NCI-H2029 (cell line): ENCODE data around the gene BCAM.
"Not testable (repeated sequence)": the region's sequence is repeated elsewhere in the genome, so short reads cannot be mapped to it uniquely, and the experiment has no call there.

Experiments used
- DNase-seq: peaks from one replicate; lab custom pipeline; 2025; lab: John Stamatoyannopoulos, UW

BCAM gene

DNA sequence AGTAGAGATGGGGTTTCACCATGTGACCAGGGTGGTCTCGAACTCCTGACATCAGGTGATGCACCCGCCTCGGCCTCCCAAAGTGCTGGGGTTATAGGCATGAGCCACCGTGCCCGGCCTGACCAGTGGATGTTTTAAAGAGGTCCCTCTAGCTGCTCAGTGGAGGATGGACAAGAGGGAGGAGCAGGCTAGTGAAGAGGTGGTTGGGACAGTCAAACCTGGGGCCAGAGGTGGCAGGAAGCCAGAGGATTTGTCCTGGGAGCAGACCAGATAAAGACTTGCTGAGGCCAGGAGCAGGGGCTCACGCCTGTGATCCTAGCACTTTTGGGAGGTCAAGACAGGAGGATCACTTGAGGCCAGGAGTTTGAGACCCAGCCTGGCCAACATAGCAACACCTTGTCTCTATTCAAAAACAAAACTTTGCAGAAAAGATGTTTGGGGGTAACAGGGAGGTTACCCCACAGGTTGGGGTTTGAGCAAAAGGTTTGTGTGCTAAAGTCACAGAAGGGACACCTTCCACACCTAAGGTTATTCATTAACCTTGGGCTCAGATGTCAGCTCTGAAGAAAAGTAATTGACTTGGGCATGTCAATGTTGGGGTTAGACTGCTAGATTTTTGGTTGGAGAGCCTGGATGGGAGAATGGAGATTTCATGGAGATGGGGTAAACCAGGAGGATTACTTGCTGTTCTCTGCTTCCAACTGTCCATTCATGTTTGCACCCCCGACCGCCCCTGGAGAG, 9.0 kb downstream of the BCAM start:
- DNase-seq = no peak

- no peak for DNase-seq
Measured at GRCh38 chr19:44818466-44819031, 9.6 kb downstream of the BCAM start.

- no peak for DNase-seq
Measured at GRCh38 chr19:44819246-44819832, 10.4 kb downstream of the BCAM start.

DNA sequence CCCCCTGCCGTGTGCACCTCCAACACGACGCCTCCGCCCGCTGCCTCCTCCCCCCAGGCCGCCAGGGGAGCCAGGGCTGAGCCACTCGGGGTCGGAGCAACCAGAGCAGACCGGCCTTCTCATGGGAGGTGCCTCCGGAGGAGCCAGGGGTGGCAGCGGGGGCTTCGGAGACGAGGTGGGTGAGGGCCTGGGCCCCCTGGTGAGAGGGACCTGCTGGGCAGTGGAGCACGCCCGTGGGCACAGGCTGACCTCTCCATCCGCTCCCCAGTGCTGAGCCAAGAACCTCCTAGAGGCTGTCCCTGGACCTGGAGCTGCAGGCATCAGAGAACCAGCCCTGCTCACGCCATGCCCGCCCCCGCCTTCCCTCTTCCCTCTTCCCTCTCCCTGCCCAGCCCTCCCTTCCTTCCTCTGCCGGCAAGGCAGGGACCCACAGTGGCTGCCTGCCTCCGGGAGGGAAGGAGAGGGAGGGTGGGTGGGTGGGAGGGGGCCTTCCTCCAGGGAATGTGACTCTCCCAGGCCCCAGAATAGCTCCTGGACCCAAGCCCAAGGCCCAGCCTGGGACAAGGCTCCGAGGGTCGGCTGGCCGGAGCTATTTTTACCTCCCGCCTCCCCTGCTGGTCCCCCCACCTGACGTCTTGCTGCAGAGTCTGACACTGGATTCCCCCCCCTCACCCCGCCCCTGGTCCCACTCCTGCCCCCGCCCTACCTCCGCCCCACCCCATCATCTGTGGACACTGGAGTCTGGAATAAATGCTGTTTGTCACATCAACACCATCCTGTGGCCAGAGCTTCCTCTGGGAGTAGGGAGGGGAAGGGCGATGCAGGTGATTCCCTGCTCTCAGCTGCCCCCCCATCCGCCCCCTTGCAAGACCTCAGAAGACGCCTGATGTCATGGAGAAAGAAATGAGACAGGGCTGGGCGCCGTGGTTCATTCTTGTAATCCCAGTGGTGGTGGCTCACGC, 12.0 kb downstream of the BCAM start:
- DNase-seq = no peak

DNA sequence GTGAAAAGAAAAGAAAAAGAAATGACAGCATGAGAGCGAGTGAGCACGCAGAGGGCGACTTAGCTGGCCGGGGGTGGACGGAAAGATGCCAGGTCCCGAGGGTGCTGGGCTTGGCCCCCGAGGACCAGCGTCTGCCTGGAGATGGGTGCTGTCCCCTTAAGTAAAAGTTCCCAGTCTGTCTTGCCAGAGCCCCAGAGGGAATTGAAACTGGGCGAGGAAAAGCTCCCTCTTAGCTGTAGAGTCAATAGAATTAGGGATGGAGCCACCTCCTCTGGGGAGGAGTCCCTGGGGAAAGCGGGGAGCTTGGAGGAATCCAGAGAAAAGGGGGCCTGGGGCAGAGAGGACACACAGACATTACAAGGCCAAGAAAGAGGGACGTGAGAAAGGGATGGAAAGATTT, 13.3 kb downstream of the BCAM start:
- no peak for DNase-seq

DNA sequence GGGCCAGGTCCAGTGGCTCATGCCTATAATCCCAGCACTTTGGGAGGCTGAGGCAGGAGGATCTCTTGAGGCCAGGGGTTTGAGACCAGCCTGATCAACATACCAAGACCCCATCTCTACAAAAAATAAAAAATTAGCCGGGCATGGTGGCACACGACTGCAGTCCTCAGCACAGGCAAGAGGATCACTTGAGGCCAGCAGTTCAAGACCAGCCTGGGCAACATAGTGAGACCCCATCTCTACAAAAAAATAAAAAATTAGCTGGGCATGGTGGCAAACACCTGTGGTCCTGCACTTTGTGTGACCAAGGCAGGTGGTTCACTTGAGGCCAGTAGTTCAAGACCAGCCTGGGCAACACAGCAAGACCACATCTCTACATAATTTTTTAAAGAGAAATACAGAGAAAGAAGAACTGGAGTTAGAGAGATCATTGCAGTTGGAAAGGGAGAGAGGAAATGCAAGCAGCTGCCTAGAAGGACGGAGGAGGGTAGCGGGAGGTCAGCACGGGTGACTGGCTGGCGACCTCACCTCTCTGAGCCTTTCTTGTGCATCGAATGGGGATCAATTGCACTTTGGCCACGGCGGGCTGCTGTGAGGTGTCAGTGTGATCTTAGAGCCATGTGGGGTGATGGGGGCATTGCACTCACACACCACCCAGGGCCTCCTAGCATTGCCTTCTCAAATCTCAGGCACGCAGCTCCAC, 13.9 kb downstream of the BCAM start:
- DNase-seq = no peak

GRCh38 chr19:44823373-44823698, 14.4 kb downstream of the BCAM start:
- peak; percentile 16 for DNase-seq

- DNase-seq = peak; percentile 90
Measured at GRCh38 chr19:44824761-44825160, 15.9 kb downstream of the BCAM start.

- not testable (repeated sequence) for DNase-seq
Measured at GRCh38 chr19:44832875-44833274, 24.0 kb downstream of the BCAM start.

GRCh38 chr19:44834399-44834798, 25.5 kb downstream of the BCAM start:
- DNase-seq = not testable (repeated sequence)

DNA sequence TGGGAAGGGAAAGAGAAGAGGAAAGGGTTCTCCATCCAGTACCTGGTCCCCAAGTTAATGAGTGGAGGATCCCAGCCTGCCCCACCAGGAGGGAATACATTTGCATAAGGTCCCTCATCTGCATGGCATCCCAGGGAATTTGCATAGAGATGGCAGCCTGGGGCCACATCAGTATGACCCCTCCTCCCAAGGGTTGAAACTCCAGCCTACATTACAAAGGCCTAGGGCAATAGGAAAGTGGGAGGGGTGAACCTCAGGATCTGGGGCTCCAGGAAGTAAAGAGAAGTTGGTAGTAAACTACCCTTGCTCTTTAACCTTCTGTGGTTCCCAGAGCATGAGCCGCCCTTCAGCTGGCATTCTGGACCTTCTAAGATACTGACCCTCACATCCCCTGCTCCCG, 30.4 kb downstream of the BCAM start:
- no peak for DNase-seq

- DNase-seq = no peak
Measured at GRCh38 chr19:44840811-44841210, 31.9 kb downstream of the BCAM start.

DNA sequence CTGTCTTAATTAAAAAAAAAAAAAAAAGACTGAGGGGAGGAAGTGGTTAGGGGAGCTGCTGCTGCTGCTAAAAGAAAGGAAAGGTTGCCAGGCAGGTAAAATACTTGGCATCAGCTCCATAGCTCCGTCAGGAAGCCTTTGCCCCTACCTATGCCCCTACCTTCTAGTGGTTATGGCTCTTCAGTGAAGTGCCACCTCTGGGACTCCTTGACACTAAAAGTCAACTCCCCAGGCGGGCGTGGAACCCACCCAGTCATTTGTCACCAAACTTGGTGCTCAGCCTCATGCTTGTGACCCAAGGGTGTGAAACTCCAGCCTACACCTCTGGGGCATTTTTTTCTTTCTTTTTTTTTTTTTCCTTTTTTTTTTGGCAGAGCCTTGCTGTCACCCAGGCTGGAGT, 32.3 kb downstream of the BCAM start:
- DNase-seq = peak; percentile 44

DNA sequence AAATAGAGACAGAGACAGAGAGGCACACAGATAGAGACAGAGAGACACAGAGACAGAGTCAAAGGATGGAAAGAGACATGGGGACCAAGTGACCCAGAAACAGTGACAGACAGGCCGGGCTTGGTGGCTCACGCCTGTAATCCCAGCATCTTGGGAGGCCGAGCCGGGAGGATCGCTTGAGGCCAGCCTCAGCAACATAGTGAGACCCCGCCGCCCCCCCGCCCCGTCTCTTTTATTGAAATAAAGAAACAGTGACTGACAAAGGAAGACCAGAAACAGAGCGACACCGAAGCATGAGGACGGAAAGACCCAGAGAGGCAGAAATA, 36.3 kb downstream of the BCAM start:
- DNase-seq = no peak

DNA sequence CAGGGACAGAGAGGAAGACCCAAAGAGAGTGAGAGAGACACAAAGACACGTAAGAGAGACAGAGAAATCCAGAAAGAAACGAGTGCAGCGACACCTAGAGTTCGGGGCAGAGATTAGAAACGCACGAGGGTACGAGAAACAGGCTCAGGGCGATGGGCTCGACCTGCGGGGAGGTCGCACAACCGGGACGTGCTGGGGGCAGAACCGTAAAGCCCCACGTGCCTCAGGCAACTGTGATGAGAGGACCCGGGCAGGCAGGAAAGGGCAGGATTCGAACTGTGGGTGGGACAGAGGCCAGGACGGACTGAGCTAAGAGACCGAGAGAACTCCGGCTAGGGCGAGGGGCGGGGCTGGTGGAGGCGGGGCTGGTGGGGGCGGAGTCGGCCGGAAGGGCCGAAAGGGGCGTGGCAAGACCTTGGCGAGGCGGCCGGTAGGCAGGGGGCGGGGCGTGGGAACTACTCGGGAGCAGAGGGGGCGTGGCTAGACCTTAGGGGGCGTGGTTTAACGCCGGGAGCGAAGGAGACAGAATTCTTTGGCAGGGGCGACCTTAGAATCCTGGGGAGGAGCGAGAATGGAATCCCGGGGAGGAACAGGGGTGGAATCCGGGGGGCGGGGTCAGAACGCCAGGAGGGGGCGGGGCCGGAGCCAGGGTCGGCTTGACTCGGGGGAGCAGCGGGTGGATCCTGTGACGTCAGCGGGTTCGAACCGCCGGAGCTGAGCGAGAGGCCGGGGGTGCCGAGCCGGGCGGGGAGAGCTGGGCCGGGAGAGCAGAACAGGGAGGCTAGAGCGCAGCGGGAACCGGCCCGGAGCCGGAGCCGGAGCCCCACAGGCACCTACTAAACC, 36.9 kb downstream of the BCAM start, which contains the start of gene NECTIN2:
Gene NECTIN2, plus strand, starts transcription at position 686 of the 843 bp plus-strand sequence. CDS start 229 bp downstream, outside the sequence.
- DNase-seq = peak; percentile 95

- no peak for DNase-seq
Measured at GRCh38 chr19:44846455-44847143, 37.7 kb downstream of the BCAM start.

DNA sequence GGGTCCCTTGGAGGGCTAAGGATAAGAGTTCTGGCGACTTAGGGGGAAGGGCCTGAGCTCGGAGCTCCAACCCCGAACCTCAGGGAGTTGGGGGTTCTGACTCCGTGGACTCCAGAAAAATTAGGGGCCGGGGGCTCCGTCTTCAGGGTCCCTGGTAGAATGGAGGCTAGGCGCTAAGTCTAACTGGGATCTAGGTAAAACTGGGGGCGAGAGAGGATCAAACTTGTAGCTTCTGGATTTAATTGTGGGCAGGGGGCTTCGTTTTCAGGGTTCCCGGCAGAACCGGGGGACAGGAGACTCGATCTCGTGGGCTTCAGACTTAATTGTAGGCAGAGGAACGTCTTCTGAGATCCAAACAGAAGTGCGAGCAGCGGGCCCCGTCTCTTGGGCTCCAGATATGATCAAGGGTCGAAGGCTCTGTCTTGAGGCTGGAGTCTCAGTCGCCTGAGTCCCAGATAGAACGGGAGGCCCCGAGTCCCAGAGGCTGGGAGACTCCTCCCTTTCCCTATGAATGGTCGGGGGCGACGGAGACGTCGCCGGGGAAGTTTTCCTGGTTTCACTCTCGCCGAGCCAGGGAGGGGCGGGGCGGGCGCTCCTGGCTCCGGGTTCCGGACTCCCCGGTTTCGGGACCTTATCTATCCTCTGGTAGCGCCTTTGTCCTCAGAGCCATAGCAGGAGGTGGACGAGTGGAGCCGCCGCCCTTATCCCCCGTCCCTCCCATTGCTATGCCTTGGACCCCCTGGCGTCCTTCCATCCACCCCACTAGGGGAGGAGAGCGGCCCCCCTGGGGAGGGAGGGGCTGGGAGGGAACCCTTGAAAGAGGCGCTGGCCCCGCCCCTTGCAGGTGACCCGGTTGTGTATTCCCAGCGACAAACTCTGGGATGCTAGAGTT, 38.5 kb downstream of the BCAM start:
- no peak for DNase-seq

- DNase-seq = no peak
Measured at GRCh38 chr19:44848036-44848811, 39.3 kb downstream of the BCAM start.
